ENCODE measurements around the gene ALDH3A1.

DNA sequence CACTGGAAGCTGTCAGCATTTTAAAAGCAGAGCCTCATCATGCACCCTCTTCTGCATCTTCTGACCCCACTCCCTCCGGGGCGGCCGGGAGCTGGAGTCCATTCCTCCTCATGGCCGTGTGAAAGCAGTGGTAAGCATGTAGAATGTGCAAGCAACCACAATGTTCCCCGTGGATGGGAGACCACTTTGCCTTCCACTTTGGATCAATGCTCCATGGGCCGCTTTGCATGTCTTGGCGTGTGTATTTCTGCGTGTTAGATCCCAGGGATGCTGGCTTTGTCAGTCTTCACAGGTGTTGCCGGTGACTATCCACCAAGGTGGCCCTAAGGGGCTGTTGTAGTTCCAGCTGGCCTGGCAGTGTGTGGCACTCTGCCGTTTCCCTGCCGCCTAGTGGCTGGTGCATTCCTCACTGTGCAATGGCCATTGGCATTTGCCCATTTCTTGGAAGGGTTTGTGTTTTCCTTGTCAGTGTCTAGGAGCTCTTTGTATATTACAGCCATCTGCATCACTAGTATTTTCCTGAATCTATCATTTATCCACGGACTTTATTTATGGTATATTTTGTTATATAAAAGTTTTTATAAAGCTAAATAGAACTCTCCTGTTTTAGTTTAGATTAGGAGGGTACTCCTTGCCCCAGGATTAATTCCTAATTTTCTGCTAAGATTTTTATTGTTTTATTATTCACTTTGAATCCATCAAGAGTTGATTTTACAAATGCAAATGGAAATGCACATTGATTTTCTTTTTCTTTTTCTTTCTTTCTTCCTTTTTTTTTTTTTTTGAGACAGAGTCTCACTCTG is 5.8 kb upstream of the ALDH3A1 start:
- TF ChIP-seq CTCF (IDR thresholded peaks at IDR 0.05) (peak in 1 of 4 experiments; percentile 34), POLR2A (IDR thresholded peaks at IDR 0.05) (no peak)
